ENCODE results near the gene PGC.
"Not testable (repeated sequence)": the region's sequence is repeated elsewhere in the genome, so short reads cannot be mapped to it uniquely, and the experiment has no call there.

PGC gene

DNA sequence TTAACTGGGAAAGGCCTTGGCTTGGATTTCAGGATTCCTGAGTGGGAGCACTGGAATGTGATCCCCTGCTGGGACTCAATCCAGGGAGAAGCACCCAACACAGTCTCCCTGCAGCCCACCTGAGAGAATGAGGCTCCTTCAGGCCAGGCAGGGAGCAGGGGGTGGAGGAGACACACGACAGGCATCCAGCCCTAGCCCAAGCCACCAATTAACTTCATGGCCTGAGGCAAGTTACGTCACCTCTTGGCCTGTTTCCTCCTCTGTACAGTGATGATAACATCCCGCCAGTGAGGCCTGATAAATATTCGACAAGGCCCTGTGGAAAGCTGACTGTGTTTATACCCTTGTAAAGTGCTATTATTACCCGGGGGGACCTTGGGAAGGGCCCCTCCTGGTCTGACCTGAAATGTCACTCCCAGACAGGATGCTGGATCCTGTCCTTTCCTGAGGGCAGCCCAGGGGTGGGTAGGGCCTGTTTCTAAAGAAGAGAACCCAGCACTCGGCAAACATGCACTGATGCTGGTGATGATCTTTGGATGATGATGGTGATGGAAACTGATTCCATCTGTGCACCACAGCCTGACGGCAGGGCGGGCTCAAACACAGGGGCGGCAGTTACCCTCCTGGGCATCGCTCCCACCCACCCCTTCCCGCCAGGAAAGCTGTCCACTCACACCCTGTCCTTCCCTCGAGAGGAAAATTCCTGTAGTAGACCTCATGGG is 20.1 kb upstream of the PGC start:
- H3K14ac ChIP-seq (ENCODE audit: low read length) = peak overlapping the region; percentile 71
- H3K36me3 ChIP-seq (ENCODE audit: control insufficient read depth in 1 of 2, insufficient read depth in 2 of 2, low read length in 2 of 2) = peaks cover 17 to 18% of the 10 kb centered on the region in 2 experiments
- H3K4me2 ChIP-seq (ENCODE audit: low read length) = peak overlapping the region; percentile 38
- H4K12ac ChIP-seq (ENCODE audit: low read depth, low read length) = no peak overlapping the region
- peak overlapping the region; percentile 28 for H3K4ac ChIP-seq (ENCODE audit: low read depth, low read length)
- H2AK5ac ChIP-seq (ENCODE audit: low read length) = peak overlapping the region; percentile 65
- DNase-seq = peak; percentile 97 to 99
- no peaks in the 10 kb centered on the region for H3K9me3 ChIP-seq (ENCODE audit: insufficient read depth, low read depth, low read length)
- no peak overlapping the region for H3K23ac ChIP-seq (ENCODE audit: low read length)
- H4K8ac ChIP-seq (ENCODE audit: low read depth, low read length) = peak overlapping the region; percentile 55
- no peak overlapping the region for H2AFZ ChIP-seq (ENCODE audit: insufficient read depth, low read length, poor library complexity)
- H2BK5ac ChIP-seq (ENCODE audit: low read depth, low read length, poor library complexity) = peak overlapping the region; percentile 81
- no CpG with 5 or more reads among the region's 12 CpGs for WGBS (ENCODE audit: extremely low coverage, insufficient coverage, insufficient read length)
- peaks cover 25 to 30% of the 10 kb centered on the region in 2 experiments for H3K4me1 ChIP-seq (ENCODE audit: control insufficient read depth in 1 of 2, insufficient read depth in 2 of 2, low read length in 2 of 2)
- no peaks in the 10 kb centered on the region for H3K27me3 ChIP-seq (ENCODE audit: insufficient read depth, low read length)
- H3K79me1 ChIP-seq (ENCODE audit: low read length) = peaks cover 22% of the 10 kb centered on the region
- peak overlapping the region; percentile 92 for H4K91ac ChIP-seq (ENCODE audit: low read depth, low read length)
- peaks cover 4% of the 10 kb centered on the region for H3K79me2 ChIP-seq (ENCODE audit: control insufficient read depth, insufficient read depth, low read length, poor library complexity)
- H3K18ac ChIP-seq (ENCODE audit: low read length) = peak overlapping the region; percentile 69
- peak overlapping the region; percentile 83 for H3K27ac ChIP-seq (ENCODE audit: low read depth, low read length)
- no peak overlapping the region for H3K4me3 ChIP-seq (ENCODE audit: low read depth, low read length)
- H2BK120ac ChIP-seq (ENCODE audit: insufficient read depth, low read length, poor library complexity) = peak overlapping the region; percentile 79
- H3K9ac ChIP-seq (ENCODE audit: low read length) = no peak overlapping the region
- peak overlapping the region; percentile 42 for H2BK12ac ChIP-seq (ENCODE audit: low read length)

DNA sequence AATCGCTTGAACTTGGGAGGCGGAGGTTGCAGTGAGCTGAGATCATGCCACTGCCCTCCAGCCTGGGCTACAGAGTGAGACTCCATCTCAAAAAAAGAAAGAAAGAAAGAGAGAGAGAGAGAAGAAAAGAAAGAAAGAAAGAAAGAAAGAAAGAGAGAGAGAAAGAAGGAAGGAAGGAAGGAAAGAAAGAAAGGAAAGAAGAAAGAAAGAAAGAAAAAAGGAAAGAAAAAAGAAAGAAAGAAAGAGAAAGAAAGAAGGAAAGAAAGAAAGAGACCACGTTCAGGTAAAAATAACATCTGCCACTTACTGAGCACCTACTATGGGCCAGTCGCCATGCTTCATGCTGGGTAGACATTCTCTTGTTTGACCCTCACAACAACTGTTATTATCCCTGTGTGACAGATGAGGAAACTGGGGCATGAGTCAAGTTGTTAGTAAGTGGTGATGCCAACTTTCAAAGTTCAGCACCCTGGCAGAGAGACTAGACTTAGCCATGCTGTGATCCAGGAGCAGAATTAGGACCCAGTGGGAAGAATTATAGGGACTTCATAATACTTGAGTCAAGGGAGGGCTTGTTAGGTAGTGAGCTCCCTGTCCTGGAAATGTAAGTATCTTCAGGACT is 19.0 kb upstream of the PGC start:
- H4K8ac ChIP-seq (ENCODE audit: low read depth, low read length); H3K14ac ChIP-seq (ENCODE audit: low read length); H4K12ac ChIP-seq (ENCODE audit: low read depth, low read length); H2AK5ac ChIP-seq (ENCODE audit: low read length); H3K36me3 ChIP-seq (ENCODE audit: control insufficient read depth in 1 of 2, insufficient read depth in 2 of 2, low read length in 2 of 2); H3K4me3 ChIP-seq (ENCODE audit: low read depth, low read length); H2BK120ac ChIP-seq (ENCODE audit: insufficient read depth, low read length, poor library complexity); DNase-seq; H3K79me2 ChIP-seq (ENCODE audit: control insufficient read depth, insufficient read depth, low read length, poor library complexity); H3K4ac ChIP-seq (ENCODE audit: low read depth, low read length); H3K9ac ChIP-seq (ENCODE audit: low read length); H2AFZ ChIP-seq (ENCODE audit: insufficient read depth, low read length, poor library complexity); H3K18ac ChIP-seq (ENCODE audit: low read length); H2BK5ac ChIP-seq (ENCODE audit: low read depth, low read length, poor library complexity); H3K9me3 ChIP-seq (ENCODE audit: insufficient read depth, low read depth, low read length); H3K23ac ChIP-seq (ENCODE audit: low read length); H3K27me3 ChIP-seq (ENCODE audit: insufficient read depth, low read length); H3K4me2 ChIP-seq (ENCODE audit: low read length): not testable (repeated sequence)
- H3K27ac ChIP-seq (ENCODE audit: low read depth, low read length) = peak overlapping the region; percentile 55
- H3K4me1 ChIP-seq (ENCODE audit: control insufficient read depth in 1 of 2, insufficient read depth in 2 of 2, low read length in 2 of 2) = peaks cover 25 to 30% of the 10 kb centered on the region in 2 experiments
- H3K79me1 ChIP-seq (ENCODE audit: low read length) = peaks cover 22% of the 10 kb centered on the region
- WGBS (ENCODE audit: extremely low coverage, insufficient coverage, insufficient read length) = no CpG with 5 or more reads among the region's 4 CpGs
- H4K91ac ChIP-seq (ENCODE audit: low read depth, low read length) = peak overlapping the region; percentile 76
- peak overlapping the region; percentile 6 for H2BK12ac ChIP-seq (ENCODE audit: low read length)

DNA sequence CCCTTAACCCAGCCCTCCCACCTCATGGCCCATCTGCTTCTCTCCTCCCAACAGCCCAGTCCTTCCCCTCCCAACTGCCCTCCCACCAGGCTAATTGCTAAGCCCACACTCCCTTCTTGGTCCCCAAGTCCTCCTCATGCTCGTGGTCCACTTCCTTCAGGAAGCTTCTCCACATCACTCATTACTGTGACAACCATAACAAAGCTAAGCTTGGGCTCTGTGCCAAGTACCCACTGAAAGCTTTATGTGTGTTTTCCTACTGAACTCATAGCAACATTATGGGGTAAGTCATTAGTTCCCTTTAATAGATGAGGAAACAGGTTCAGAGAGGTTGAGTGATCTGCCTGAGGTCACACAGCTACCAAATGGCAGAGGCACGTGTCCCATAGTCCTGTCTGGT is 16.3 kb upstream of the PGC start:
- DNase-seq = no peak
- H3K9ac ChIP-seq (ENCODE audit: low read length) = no peak overlapping the region
- H3K4me3 ChIP-seq (ENCODE audit: low read depth, low read length) = peak overlapping the region; percentile 30
- peaks cover 28% of the 10 kb centered on the region for H3K79me1 ChIP-seq (ENCODE audit: low read length)
- no peak overlapping the region for H2BK12ac ChIP-seq (ENCODE audit: low read length)
- no peak overlapping the region for H2BK5ac ChIP-seq (ENCODE audit: low read depth, low read length, poor library complexity)
- H3K4ac ChIP-seq (ENCODE audit: low read depth, low read length) = no peak overlapping the region
- WGBS (ENCODE audit: extremely low coverage, insufficient coverage, insufficient read length) = no CpG with 5 or more reads among the region's 2 CpGs
- H3K36me3 ChIP-seq (ENCODE audit: control insufficient read depth in 1 of 2, insufficient read depth in 2 of 2, low read length in 2 of 2) = no peaks in the 10 kb centered on the region
- no peak overlapping the region for H4K12ac ChIP-seq (ENCODE audit: low read depth, low read length)
- peaks cover 35 to 40% of the 10 kb centered on the region in 2 experiments for H3K4me1 ChIP-seq (ENCODE audit: control insufficient read depth in 1 of 2, insufficient read depth in 2 of 2, low read length in 2 of 2)
- no peak overlapping the region for H3K14ac ChIP-seq (ENCODE audit: low read length)
- H2AK5ac ChIP-seq (ENCODE audit: low read length) = no peak overlapping the region
- H3K18ac ChIP-seq (ENCODE audit: low read length) = no peak overlapping the region
- no peak overlapping the region for H3K23ac ChIP-seq (ENCODE audit: low read length)
- H3K79me2 ChIP-seq (ENCODE audit: control insufficient read depth, insufficient read depth, low read length, poor library complexity) = peaks cover 3% of the 10 kb centered on the region
- H2AFZ ChIP-seq (ENCODE audit: insufficient read depth, low read length, poor library complexity) = no peak overlapping the region
- H4K8ac ChIP-seq (ENCODE audit: low read depth, low read length) = no peak overlapping the region
- no peaks in the 10 kb centered on the region for H3K27me3 ChIP-seq (ENCODE audit: insufficient read depth, low read length)
- H4K91ac ChIP-seq (ENCODE audit: low read depth, low read length) = no peak overlapping the region
- no peak overlapping the region for H3K4me2 ChIP-seq (ENCODE audit: low read length)
- H2BK120ac ChIP-seq (ENCODE audit: insufficient read depth, low read length, poor library complexity) = no peak overlapping the region
- H3K27ac ChIP-seq (ENCODE audit: low read depth, low read length) = no peak overlapping the region
- peaks cover 1% of the 10 kb centered on the region for H3K9me3 ChIP-seq (ENCODE audit: insufficient read depth, low read depth, low read length)

DNA sequence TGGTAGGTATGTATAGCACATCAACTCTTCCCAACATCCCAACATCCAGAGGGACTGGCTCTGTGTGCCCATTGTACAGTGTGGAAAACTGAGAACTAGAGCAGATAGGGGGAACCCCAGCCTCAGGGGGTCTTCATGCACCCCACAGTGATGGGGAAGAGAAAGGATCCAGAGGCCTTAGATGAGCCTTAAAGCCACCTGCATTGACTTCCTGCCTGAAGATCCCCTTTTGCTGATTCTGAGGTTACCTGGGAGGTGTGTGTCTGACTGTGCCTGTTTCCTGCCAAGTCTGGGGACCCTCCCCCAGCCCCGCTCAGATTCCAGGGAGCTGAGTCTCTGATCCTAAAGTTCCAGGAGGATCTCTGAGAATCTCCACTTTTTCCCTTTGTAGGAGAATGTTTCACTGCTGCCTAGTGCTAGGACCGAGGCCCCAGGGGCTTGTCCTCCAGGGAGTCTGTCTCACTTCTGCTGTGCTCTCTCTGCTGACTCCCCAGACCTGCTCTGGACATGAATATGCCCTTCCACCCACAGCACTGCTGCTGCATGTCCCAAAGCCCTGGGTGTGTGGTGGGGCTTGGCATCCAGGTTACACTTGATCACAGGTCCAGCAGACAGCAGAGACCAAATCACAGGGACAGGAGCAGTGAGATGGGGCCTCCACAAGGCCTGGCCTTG is 12.8 kb upstream of the PGC start:
- peaks cover 28 to 30% of the 10 kb centered on the region in 2 experiments for H3K4me1 ChIP-seq (ENCODE audit: control insufficient read depth in 1 of 2, insufficient read depth in 2 of 2, low read length in 2 of 2)

More for the DNA sequence above, 12.8 kb upstream of the PGC start:
- Histone ChIP-seq H4K12ac (ENCODE audit: low read depth, low read length) (no peak overlapping the region), H2BK5ac (ENCODE audit: low read depth, low read length, poor library complexity) (peak overlapping the region; percentile 5), H3K23ac (ENCODE audit: low read length) (no peak overlapping the region), H3K4me3 (ENCODE audit: low read depth, low read length) (no peak overlapping the region), H3K18ac (ENCODE audit: low read length) (peak overlapping the region; percentile 28), H2AK5ac (ENCODE audit: low read length) (no peak overlapping the region), H3K36me3 (ENCODE audit: control insufficient read depth in 1 of 2, insufficient read depth in 2 of 2, low read length in 2 of 2) (no peaks in the 10 kb centered on the region), H2BK120ac (ENCODE audit: insufficient read depth, low read length, poor library complexity) (peak overlapping the region; percentile 60), H3K4ac (ENCODE audit: low read depth, low read length) (no peak overlapping the region), H3K79me2 (ENCODE audit: control insufficient read depth, insufficient read depth, low read length, poor library complexity) (no peaks in the 10 kb centered on the region), H3K79me1 (ENCODE audit: low read length) (peaks cover 14% of the 10 kb centered on the region), H2BK12ac (ENCODE audit: low read length) (peak overlapping the region; percentile 75), H3K27me3 (ENCODE audit: insufficient read depth, low read length) (no peaks in the 10 kb centered on the region), H3K14ac (ENCODE audit: low read length) (peak overlapping the region; percentile 33), H3K27ac (ENCODE audit: low read depth, low read length) (peak overlapping the region; percentile 31), H3K4me2 (ENCODE audit: low read length) (no peak overlapping the region), H3K9me3 (ENCODE audit: insufficient read depth, low read depth, low read length) (peaks cover 4% of the 10 kb centered on the region), H2AFZ (ENCODE audit: insufficient read depth, low read length, poor library complexity) (no peak overlapping the region), H4K8ac (ENCODE audit: low read depth, low read length) (no peak overlapping the region), H4K91ac (ENCODE audit: low read depth, low read length) (peak overlapping the region; percentile 36), H3K9ac (ENCODE audit: low read length) (no peak overlapping the region)
- DNase-seq = no peak
- no CpG with 5 or more reads among the region's 2 CpGs for WGBS (ENCODE audit: extremely low coverage, insufficient coverage, insufficient read length)

All from trophoblast cell (in vitro differentiated cells and primary cell).